Measurements from ENCODE around the gene FCRL4.
"Not testable (repeated sequence)": the region's sequence is repeated elsewhere in the genome, so short reads cannot be mapped to it uniquely, and the experiment has no call there.

FCRL4 gene

GRCh38 chr1:157551694-157552693, 45.9 kb downstream of the FCRL4 start, which contains the start of gene FCRL5:
FCRL5 (minus strand) TSS chr1:157552515; CDS start chr1:157552362, 153 bp downstream.
- DNase-seq (ENCODE audit: low read depth): no peak

GRCh38 chr1:157548081-157548480, 49.8 kb downstream of the FCRL4 start:
- DNase-seq (ENCODE audit: low read depth): not testable (repeated sequence)

GRCh38 chr1:157542676-157543075, 55.2 kb downstream of the FCRL4 start:
- no peak for DNase-seq (ENCODE audit: low read depth)

DNA sequence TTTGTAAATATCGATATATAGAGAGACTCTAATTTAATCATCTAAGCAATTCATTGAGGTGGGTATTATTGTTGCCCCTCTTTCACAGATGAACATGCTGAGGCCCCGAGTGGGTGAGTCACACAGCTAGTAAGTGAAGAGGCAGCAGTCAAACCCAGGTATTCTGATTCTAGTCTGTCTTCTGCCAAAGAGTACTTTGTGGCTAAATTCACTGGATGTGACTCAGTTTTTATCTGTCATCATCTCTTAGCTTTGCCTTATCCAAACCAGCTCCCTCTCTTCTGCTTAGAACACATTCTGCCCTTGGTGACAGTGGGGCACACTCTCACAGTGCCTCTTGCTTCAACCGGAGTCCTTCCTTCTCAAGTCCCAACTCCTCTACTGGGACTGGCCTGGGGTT, 57.0 kb downstream of the FCRL4 start:
- DNase-seq (ENCODE audit: low read depth): no peak

GRCh38 chr1:157540160-157540748, 57.6 kb downstream of the FCRL4 start:
- DNase-seq (ENCODE audit: low read depth): no peak

- no peak for DNase-seq (ENCODE audit: low read depth)
Measured at GRCh38 chr1:157539568-157539967, 58.3 kb downstream of the FCRL4 start.

DNA sequence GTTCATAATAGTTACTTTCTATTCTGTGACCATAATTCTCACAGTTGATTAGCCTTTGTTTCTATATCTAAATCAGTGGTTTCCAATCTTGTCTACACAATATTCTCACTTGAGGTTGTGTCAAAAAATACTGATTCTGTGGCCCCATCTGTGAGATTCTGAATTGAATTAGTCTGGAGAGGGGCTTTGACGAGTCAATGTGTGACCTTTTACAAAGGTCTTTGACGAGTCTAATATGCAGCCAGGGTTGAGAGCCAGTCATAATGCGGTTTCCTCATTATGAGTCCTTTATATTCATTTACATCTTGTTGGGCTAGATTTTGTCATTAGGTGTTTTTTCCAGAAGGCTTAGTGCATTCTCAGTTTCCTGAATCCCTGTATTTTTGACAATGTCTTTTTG, 65.3 kb downstream of the FCRL4 start:
- DNase-seq (ENCODE audit: low read depth): no peak

DNA sequence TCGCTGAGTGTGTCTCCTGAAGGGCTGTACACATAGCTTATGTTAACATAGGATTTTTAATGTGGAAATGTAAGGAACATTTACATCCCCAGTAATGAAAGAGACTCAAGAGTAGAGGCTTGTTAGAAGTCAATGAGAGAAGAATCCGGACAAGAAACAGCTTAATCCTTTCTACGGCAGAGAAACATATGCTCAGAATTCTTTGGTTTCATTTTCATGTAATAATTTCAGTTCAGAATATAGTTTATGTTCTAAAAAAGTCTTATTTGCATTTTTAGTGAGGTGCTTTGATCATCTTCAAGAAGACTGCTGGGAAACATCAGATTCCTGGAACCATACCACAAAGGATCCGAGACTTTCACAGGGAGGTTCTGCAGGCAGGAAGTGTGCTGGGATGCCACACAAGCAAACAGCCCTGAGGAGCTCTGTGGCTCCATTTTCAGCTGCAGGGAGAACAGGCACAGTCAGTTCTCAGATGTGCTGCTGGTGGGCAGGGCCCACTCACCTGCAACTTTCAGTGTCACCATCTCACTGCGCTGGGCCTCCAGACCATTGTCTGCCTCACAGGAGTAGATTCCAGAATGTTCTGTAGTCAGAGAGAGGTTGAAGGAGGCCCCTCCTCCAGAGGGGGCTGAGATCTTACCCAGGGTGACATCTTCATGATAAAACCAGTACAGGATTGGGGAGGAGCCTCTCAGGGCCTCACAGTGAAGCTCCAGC, 74.0 kb downstream of the FCRL4 start:
- no peak for DNase-seq (ENCODE audit: low read depth)
